ENCODE results near the gene USP24.

The USP24 gene

DNA sequence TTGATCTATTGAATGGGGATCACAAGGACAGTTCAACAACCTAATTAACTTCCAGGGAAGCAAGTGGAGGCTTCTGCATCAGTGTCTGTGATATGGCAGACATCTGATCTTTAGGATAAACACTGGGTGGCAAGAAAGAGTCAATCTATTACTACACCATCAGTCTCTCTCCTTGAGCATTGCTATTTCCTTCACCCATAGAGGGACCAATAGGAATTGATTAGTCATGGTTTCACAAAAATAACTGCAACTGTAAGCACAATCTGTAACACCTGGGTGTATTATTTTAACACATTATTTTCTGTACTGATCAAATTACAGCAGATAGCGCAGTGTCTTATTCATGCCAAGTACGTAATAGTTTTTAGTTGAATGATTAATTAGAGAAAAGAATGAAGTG lies 50.3 kb downstream of the USP24 start:
- Histone ChIP-seq H3K27ac (ENCODE audit: low read length) (no peak overlapping the region), H3K4me3 (ENCODE audit: low read length) (no peak overlapping the region), H3K27me3 (ENCODE audit: control insufficient read depth, insufficient read depth, low read length) (no peaks in the 10 kb centered on the region), H3K36me3 (ENCODE audit: control insufficient read depth, insufficient read depth, low read length) (no peaks in the 10 kb centered on the region), H3K4me1 (ENCODE audit: control insufficient read depth, insufficient read depth, low read length) (no peaks in the 10 kb centered on the region), H3K9me3 (ENCODE audit: control insufficient read depth, insufficient read depth, low read length) (no peaks in the 10 kb centered on the region)
- no CpG with 5 or more reads among the region's 2 CpGs for WGBS (ENCODE audit: insufficient coverage, insufficient read length)
- no peak for DNase-seq (ENCODE audit: low read depth, low spot score)

DNA sequence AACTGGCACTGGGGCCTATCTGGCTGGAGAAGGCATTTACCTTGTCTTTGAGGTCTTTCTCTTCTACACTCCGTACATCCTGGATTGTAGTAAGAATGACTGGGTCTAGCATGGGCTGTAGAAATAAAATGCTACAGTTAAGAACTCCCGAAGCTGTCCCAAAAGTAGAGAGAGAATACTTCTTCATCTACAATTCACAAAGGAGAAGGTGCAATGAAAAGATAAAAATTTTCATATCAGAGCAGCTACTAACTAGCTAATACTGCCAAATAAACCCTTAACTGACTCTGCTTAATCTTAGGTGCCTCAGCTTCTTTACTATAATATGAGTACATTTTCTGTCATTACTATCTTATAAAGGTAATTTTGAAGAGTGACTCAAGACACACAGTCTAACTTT lies 55.6 kb downstream of the USP24 start:
- H3K27me3 ChIP-seq (ENCODE audit: control insufficient read depth, insufficient read depth, low read length), result no peaks in the 10 kb centered on the region
- DNase-seq (ENCODE audit: low read depth, low spot score), result no peak
- no peaks in the 10 kb centered on the region for H3K36me3 ChIP-seq (ENCODE audit: control insufficient read depth, insufficient read depth, low read length)
- H3K4me1 ChIP-seq (ENCODE audit: control insufficient read depth, insufficient read depth, low read length), result no peaks in the 10 kb centered on the region
- no peaks in the 10 kb centered on the region for H3K9me3 ChIP-seq (ENCODE audit: control insufficient read depth, insufficient read depth, low read length)
- WGBS (ENCODE audit: insufficient coverage, insufficient read length), result no CpG with 5 or more reads among the region's 2 CpGs
- no peak overlapping the region for H3K27ac ChIP-seq (ENCODE audit: low read length)
- H3K4me3 ChIP-seq (ENCODE audit: low read length), result no peak overlapping the region

DNA sequence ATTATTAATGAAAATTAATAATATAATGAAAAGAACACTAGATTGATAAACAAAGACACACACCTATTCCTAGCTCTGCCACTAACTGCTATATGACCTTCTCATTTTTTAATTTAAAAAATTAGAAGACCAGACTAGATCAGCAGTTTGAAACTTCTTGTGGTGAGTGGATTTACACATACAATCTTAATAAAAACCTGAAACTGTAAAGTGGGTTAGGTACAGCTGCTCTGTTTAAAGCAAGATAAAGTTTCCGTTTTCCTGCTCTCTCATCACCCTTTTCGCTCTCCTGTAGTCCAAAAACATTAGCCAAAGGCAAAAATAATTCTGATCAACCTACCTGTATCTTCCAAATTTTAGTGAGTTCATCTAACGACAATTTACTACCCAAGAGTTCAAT lies 58.6 kb downstream of the USP24 start:
- no peak for DNase-seq (ENCODE audit: low read depth, low spot score)
- no peak overlapping the region for H3K27ac ChIP-seq (ENCODE audit: low read length)
- H3K27me3 ChIP-seq (ENCODE audit: control insufficient read depth, insufficient read depth, low read length), result no peaks in the 10 kb centered on the region
- WGBS (ENCODE audit: insufficient coverage, insufficient read length), result no CpG with 5 or more reads among the region's 3 CpGs
- no peaks in the 10 kb centered on the region for H3K4me1 ChIP-seq (ENCODE audit: control insufficient read depth, insufficient read depth, low read length)
- no peaks in the 10 kb centered on the region for H3K36me3 ChIP-seq (ENCODE audit: control insufficient read depth, insufficient read depth, low read length)
- H3K9me3 ChIP-seq (ENCODE audit: control insufficient read depth, insufficient read depth, low read length), result no peaks in the 10 kb centered on the region
- H3K4me3 ChIP-seq (ENCODE audit: low read length), result no peak overlapping the region

DNA sequence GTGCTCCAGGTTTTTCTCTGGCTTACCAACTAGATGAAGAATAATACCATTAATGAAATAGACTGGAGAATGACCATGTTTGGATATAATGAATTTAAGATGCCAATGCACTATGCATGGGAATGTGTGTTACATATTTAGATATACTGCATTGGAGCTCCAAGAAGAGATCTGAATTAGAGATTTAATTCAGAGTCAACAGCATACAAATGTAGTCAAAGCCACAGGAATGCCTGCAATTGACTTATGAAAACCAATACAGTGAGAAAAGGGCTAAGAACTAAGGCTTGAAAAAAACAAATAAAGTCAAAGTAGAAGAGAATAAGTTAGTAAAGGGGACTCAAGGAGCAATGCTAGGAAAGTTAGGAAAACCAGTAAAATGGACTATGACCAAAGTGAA lies 59.1 kb downstream of the USP24 start:
- H3K36me3 ChIP-seq (ENCODE audit: control insufficient read depth, insufficient read depth, low read length), result no peaks in the 10 kb centered on the region
- no peak overlapping the region for H3K27ac ChIP-seq (ENCODE audit: low read length)
- DNase-seq (ENCODE audit: low read depth, low spot score), result no peak
- no peaks in the 10 kb centered on the region for H3K4me1 ChIP-seq (ENCODE audit: control insufficient read depth, insufficient read depth, low read length)
- no peaks in the 10 kb centered on the region for H3K27me3 ChIP-seq (ENCODE audit: control insufficient read depth, insufficient read depth, low read length)
- H3K9me3 ChIP-seq (ENCODE audit: control insufficient read depth, insufficient read depth, low read length), result no peaks in the 10 kb centered on the region
- H3K4me3 ChIP-seq (ENCODE audit: low read length), result no peak overlapping the region

DNA sequence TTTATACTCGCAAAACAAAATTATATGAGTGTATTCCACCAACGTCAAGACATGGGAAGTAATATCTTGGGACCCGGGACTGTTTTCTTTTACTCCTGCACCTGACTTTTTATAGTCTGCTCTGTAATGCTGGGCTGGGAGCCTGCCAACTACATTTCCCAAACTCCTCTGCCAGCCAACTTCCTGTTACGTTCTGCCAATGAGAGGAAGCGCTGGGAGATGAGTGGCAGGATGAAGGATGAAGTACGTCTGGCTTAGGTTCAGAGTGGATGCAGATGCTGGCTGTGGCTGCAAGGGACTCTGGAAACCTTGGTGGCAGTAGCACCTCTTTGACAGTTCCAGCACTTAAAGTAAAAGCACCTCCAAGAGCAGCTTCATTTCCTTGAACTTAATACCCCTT lies 59.6 kb downstream of the USP24 start:
- no peaks in the 10 kb centered on the region for H3K9me3 ChIP-seq (ENCODE audit: control insufficient read depth, insufficient read depth, low read length)
- H3K4me3 ChIP-seq (ENCODE audit: low read length), result no peak overlapping the region
- H3K27me3 ChIP-seq (ENCODE audit: control insufficient read depth, insufficient read depth, low read length), result no peaks in the 10 kb centered on the region
- no peaks in the 10 kb centered on the region for H3K4me1 ChIP-seq (ENCODE audit: control insufficient read depth, insufficient read depth, low read length)
- DNase-seq (ENCODE audit: low read depth, low spot score), result no peak
- no peak overlapping the region for H3K27ac ChIP-seq (ENCODE audit: low read length)
- no CpG with 5 or more reads among the region's 6 CpGs for WGBS (ENCODE audit: insufficient coverage, insufficient read length)
- H3K36me3 ChIP-seq (ENCODE audit: control insufficient read depth, insufficient read depth, low read length), result no peaks in the 10 kb centered on the region

DNA sequence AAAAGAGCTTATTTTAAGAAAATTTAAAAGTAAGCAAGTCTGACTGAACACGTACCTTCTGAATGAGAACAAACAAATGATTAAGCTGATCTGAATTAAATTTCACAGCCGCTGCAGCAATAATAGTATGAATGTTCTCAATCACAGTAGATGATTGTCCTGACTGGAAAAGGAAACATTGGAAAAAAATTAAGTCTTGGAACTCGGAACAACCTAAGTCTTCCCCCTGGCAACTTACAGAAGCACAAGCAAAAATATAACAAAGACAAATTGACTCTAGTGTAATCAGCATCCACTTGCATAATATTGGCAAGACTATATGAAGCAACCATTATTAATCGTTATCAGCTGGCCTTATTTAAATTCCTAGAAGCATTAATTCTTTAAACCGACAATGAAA lies 60.5 kb downstream of the USP24 start:
- WGBS (ENCODE audit: insufficient coverage, insufficient read length), result no CpG with 5 or more reads among the region's 5 CpGs
- no peaks in the 10 kb centered on the region for H3K36me3 ChIP-seq (ENCODE audit: control insufficient read depth, insufficient read depth, low read length)
- no peak overlapping the region for H3K27ac ChIP-seq (ENCODE audit: low read length)
- no peak for DNase-seq (ENCODE audit: low read depth, low spot score)
- H3K9me3 ChIP-seq (ENCODE audit: control insufficient read depth, insufficient read depth, low read length), result no peaks in the 10 kb centered on the region
- no peaks in the 10 kb centered on the region for H3K27me3 ChIP-seq (ENCODE audit: control insufficient read depth, insufficient read depth, low read length)
- no peaks in the 10 kb centered on the region for H3K4me1 ChIP-seq (ENCODE audit: control insufficient read depth, insufficient read depth, low read length)
- H3K4me3 ChIP-seq (ENCODE audit: low read length), result no peak overlapping the region

DNA sequence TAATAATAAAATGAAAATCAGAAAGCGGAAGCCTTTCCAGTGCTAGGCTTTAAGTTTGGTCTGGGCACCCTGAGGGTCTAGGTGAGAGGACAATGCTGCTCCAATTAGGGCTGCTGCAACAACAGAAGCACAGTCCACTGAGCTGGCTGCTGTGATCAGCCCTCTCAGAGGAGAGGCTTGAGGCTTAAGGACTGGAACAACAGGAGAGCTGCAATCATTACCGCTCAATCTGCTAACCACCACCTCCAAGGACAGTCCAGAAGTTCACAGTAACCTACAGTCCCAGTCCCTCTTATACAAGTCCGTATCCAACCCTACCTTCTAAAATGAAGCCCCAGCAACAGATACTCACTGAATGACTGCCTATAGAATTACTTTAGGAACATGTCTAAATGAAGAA lies 62.1 kb downstream of the USP24 start:
- no CpG with 5 or more reads among the region's 3 CpGs for WGBS (ENCODE audit: insufficient coverage, insufficient read length)
- no peak for DNase-seq (ENCODE audit: low read depth, low spot score)
- no peaks in the 10 kb centered on the region for H3K9me3 ChIP-seq (ENCODE audit: control insufficient read depth, insufficient read depth, low read length)
- H3K4me3 ChIP-seq (ENCODE audit: low read length), result no peak overlapping the region
- H3K36me3 ChIP-seq (ENCODE audit: control insufficient read depth, insufficient read depth, low read length), result no peaks in the 10 kb centered on the region
- H3K4me1 ChIP-seq (ENCODE audit: control insufficient read depth, insufficient read depth, low read length), result no peaks in the 10 kb centered on the region
- no peak overlapping the region for H3K27ac ChIP-seq (ENCODE audit: low read length)
- H3K27me3 ChIP-seq (ENCODE audit: control insufficient read depth, insufficient read depth, low read length), result no peaks in the 10 kb centered on the region

DNA sequence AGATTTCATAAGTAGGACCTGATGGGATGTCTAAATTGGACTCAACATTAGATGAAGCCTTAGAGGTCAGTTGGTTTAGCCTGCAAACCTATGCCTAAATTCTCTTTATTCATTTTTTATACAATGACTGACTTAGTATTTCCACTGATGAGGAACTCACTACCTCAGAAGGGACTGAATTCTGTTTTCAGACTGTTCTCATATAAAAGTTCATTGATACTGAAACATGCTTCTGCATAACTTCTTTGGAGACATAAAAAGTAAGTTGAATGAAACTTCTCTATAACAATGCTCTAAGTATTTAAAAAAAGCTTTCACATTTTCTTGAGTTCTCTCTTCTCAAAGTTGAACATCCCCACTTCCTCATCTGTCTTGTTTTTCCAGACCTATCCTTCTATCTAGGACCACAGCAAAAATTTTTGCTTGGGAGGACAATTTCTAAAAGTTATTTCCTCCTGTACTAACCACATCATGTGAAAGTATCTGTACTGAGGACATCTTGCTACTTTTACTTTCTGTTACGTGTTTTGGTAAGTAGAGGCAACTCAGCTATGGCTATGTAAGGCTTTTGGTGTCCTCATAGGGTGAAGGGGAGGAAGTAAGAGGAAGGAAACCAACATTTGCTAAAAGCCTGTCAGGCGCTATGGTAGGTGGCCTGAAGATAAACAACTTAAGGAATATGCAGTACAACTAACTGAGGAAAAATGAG lies 64.1 kb downstream of the USP24 start:
- no peaks in the 10 kb centered on the region for H3K9me3 ChIP-seq (ENCODE audit: control insufficient read depth, insufficient read depth, low read length)
- H3K27me3 ChIP-seq (ENCODE audit: control insufficient read depth, insufficient read depth, low read length), result no peaks in the 10 kb centered on the region
- no peaks in the 10 kb centered on the region for H3K4me1 ChIP-seq (ENCODE audit: control insufficient read depth, insufficient read depth, low read length)
- H3K4me3 ChIP-seq (ENCODE audit: low read length), result no peak overlapping the region
- H3K36me3 ChIP-seq (ENCODE audit: control insufficient read depth, insufficient read depth, low read length), result no peaks in the 10 kb centered on the region; the same call in 1 of the 2 replicates
- DNase-seq (ENCODE audit: low read depth, low spot score), result no peak
- no CpG with 5 or more reads among the region's 2 CpGs for WGBS (ENCODE audit: insufficient coverage, insufficient read length)
- no peak overlapping the region for H3K27ac ChIP-seq (ENCODE audit: low read length)

DNA sequence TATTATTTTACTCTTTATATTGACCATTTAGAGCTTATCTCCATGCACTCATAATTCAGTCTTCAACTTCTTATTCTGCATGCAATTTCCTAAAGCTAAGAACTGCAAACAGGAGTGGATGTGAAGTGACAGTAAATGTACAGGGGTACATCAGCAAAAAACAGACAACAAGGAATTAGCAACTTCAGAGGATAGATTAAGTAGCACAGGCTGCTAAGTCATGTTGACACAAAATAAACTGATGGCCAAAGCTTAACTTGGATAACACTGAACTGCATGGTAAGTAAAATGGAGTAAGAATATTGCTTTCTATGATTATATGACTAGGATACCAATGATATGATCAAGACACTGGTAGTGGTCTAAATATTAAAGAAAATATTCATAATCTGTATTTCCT lies 66.5 kb downstream of the USP24 start:
- DNase-seq (ENCODE audit: low read depth, low spot score), result no peak
- H3K27me3 ChIP-seq (ENCODE audit: control insufficient read depth, insufficient read depth, low read length), result no peaks in the 10 kb centered on the region
- H3K4me1 ChIP-seq (ENCODE audit: control insufficient read depth, insufficient read depth, low read length), result no peaks in the 10 kb centered on the region
- no peak overlapping the region for H3K4me3 ChIP-seq (ENCODE audit: low read length)
- no peaks in the 10 kb centered on the region for H3K9me3 ChIP-seq (ENCODE audit: control insufficient read depth, insufficient read depth, low read length)
- H3K36me3 ChIP-seq (ENCODE audit: control insufficient read depth, insufficient read depth, low read length), result no peaks in the 10 kb centered on the region; the same call in 1 of the 2 replicates
- H3K27ac ChIP-seq (ENCODE audit: low read length), result no peak overlapping the region

DNA sequence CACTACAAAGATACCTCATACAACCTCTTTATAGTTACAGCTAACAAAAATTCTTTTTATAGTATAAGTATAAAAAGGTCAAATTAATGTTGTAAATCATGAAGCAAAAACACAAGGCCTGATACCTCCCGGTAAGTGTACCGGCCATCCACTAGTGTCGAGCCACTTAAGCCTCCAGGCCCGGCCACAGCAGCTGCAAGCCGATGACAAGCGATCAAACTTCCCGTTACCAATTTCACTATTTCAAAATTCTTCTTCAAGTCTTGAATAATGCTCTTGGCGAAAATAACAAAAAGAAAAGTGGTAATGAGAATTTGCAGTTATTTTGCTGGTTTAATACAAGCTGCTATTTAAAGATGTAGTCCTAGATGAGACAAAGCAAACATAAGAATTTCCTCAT lies 67.6 kb downstream of the USP24 start:
- Histone ChIP-seq H3K4me1 (ENCODE audit: control insufficient read depth, insufficient read depth, low read length) (no peaks in the 10 kb centered on the region), H3K27me3 (ENCODE audit: control insufficient read depth, insufficient read depth, low read length) (no peaks in the 10 kb centered on the region), H3K27ac (ENCODE audit: low read length) (no peak overlapping the region), H3K4me3 (ENCODE audit: low read length) (no peak overlapping the region), H3K36me3 (ENCODE audit: control insufficient read depth, insufficient read depth, low read length) (no peaks in the 10 kb centered on the region; the same call in 1 of the 2 replicates), H3K9me3 (ENCODE audit: control insufficient read depth, insufficient read depth, low read length) (no peaks in the 10 kb centered on the region)
- DNase-seq (ENCODE audit: low read depth, low spot score), result no peak
- WGBS (ENCODE audit: insufficient coverage, insufficient read length), result no CpG with 5 or more reads among the region's 8 CpGs

DNA sequence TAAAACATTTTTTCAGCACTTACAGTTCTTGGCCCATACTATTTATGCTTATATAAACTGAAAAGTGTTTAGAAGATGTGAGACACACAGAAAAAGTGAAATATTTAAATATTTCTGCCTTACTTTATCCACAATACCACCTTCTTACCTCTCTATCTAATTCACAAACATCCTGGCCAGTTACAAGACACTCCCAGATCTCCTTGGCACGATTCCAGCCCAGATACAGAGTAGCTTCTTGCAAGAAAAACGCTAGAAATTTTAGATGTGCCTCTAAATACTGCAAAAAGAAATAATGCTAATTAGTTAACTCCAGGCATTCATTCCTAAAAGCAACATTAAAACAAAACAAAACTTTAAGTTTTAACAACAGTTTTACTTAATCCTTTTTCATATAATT lies 68.4 kb downstream of the USP24 start:
- no CpG with 5 or more reads among the region's 2 CpGs for WGBS (ENCODE audit: insufficient coverage, insufficient read length)

More for the DNA sequence above, 68.4 kb downstream of the USP24 start:
- Histone ChIP-seq H3K4me3 (ENCODE audit: low read length) (no peak overlapping the region), H3K4me1 (ENCODE audit: control insufficient read depth, insufficient read depth, low read length) (no peaks in the 10 kb centered on the region), H3K36me3 (ENCODE audit: control insufficient read depth, insufficient read depth, low read length) (no peaks in the 10 kb centered on the region; the same call in 1 of the 2 replicates), H3K27me3 (ENCODE audit: control insufficient read depth, insufficient read depth, low read length) (no peaks in the 10 kb centered on the region), H3K9me3 (ENCODE audit: control insufficient read depth, insufficient read depth, low read length) (no peaks in the 10 kb centered on the region), H3K27ac (ENCODE audit: low read length) (no peak overlapping the region)
- DNase-seq (ENCODE audit: low read depth, low spot score), result no peak

Data from iPS DF 6.9 (cell line).